Activated CD4-positive, CD25-positive, alpha-beta regulatory T cell (primary cell): ENCODE data around the gene SAMD13.

Source experiments
- DNase-seq, 4 experiments: peaks; one replicate each; lab custom pipeline; 2025; lab: John Stamatoyannopoulos, UW

SAMD13 gene, protein sequence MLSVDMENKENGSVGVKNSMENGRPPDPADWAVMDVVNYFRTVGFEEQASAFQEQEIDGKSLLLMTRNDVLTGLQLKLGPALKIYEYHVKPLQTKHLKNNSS

GRCh38 chr1:84301004-84301784 lies at the start of gene SAMD13:
Gene SAMD13, plus strand, starts transcription at chr1:84301708. Its CDS starts 1,527 bp downstream, at chr1:84303235.
- no peak for DNase-seq

GRCh38 chr1:84253036-84253435 lies 48.5 kb upstream of the SAMD13 start:
- no peak for DNase-seq

GRCh38 chr1:84253891-84254290 lies 47.6 kb upstream of the SAMD13 start:
- DNase-seq, result no peak

GRCh38 chr1:84254703-84255238 lies 46.7 kb upstream of the SAMD13 start:
- no peak for DNase-seq

DNA sequence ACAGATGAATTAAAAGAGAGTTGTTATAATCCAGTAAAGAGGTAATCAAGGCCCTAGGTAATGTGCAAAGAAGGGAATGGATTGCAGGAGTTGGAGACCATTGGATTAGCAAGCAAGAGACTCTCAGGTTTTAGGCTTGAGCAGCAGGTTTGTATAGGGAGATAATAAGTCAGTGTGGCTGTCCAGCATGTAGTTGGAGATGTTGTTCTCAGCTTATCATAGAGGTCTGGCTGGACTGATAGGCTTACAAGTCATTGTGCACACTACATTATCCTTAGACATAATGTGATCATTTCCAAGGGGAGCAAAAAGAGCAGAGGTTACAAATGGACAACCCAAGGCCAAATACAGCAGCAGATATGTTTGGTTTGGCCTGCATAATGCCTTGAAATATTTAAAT lies 45.9 kb upstream of the SAMD13 start:
- DNase-seq, result no peak

GRCh38 chr1:84257617-84258016 lies 43.9 kb upstream of the SAMD13 start:
- DNase-seq, result no peak

GRCh38 chr1:84259376-84259775 lies 42.1 kb upstream of the SAMD13 start:
- DNase-seq, result no peak

GRCh38 chr1:84259989-84260388 lies 41.5 kb upstream of the SAMD13 start:
- DNase-seq, result no peak

GRCh38 chr1:84260852-84261518 lies 40.5 kb upstream of the SAMD13 start:
- no peak for DNase-seq

- DNase-seq, result no peak
Observed at GRCh38 chr1:84264961-84265360, 36.5 kb upstream of the SAMD13 start.

GRCh38 chr1:84265867-84266266 lies 35.6 kb upstream of the SAMD13 start:
- no peak for DNase-seq

DNA sequence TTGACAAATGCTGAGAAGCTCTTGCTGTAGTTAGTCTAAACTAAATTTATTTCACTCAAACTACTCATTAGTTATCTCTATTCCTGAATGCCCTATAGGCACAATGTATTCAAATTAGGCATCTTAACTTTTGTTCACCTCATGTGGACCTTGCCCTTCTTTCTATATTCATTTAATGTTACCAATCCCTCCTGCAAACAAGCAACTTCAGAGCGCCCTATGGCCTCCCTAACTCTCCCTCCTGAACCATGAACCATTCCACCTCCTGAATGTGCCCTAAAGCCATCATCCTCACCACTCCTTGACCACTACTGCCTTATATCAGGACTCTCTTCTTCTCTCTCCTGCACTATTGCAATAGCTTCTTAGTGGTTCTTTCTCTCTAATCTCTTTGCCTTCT lies 34.8 kb upstream of the SAMD13 start:
- DNase-seq, result no peak

GRCh38 chr1:84267476-84267875 lies 34.0 kb upstream of the SAMD13 start:
- DNase-seq, result no peak

DNA sequence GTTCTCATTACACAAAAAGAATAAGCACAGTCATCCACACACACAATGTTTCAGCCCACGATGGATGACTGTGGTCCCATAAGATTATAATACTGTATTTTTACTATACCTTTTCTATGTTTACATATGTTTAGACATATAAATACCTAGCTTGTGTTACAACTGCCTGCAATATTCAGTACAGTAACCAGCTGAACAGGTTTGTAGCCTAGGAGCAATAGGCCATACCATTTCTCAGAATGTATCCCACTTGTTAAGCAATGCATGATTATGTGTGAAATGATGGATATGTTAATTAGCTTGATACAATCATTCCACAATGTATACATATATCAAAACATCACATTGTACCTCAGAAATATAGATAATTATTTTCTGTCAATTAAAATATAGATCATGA lies 33.2 kb upstream of the SAMD13 start:
- no peak for DNase-seq

GRCh38 chr1:84269306-84269705 lies 32.2 kb upstream of the SAMD13 start:
- no peak for DNase-seq

- no peak for DNase-seq
Observed at GRCh38 chr1:84271441-84272151, 29.9 kb upstream of the SAMD13 start.

DNA sequence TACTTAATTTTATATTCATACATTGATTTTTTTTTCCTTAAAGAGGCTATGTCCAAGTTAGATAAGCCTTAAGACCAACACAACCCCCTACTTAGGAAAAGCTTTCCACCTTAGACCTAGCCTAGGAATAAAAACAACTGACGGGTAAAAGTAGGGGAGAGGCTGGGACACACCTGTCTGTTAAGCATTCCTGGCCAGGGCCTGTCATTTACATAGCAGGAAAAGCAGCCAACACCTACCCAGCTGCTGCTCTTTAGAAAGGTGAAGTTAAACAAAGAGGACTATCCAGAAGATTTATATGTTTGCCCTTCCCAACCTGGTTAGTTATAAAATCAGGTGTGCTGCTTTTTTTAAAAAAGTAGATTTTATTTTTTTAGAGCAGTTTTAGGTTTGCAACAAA lies 29.1 kb upstream of the SAMD13 start:
- no peak for DNase-seq

DNA sequence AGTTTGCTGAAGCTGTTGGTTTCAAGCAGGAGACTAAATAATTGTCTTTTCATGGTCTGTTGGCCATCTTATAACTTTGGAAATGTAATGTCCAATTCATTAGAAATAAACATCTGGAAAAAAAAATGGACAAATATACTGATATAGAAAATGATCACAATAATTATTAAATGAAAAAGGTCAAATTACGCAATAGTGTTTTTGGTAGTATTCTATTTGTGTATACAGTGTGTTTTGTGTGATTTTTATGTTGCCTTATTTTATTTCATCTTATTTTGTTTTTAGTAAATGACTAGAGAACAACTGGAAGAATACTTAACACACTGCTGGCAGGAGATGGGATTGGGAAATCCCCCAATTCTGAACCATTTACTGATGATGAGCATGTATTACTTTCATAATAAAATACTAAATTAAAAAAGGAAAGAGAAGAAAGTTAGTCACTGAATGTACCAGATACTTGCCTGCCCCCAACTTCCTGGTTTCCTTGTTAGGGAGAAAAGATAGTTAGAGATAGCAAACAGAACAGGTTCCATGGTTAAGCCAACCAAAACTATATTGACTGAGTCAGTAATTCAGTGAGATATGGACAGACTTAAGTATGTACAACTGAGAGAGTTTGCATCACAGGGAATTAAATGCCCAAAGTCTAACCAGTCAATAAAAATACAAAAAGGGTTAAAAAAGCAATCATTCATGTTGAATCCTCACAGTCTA lies 24.0 kb upstream of the SAMD13 start:
- DNase-seq, result no peak

- no peak for DNase-seq
Observed at GRCh38 chr1:84278905-84279304, 22.6 kb upstream of the SAMD13 start.

DNA sequence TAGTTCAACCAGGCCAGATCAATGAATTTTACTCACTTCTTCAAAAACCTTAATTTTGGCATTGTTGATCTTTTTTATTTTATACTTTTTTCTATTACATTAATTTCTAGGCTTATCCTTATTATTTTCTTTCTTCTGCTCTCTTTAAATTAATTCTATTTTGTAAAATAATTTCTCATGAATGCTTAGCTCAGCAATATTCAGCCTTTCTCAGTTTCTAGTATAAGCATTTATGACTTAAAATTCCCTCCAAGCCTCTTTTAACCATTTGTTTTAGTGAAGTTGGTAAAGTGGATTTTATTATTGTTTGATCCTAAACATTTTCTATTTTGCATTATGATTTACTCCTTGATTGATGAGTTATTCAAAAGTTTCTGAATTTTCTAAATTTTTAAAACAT lies 20.6 kb upstream of the SAMD13 start:
- DNase-seq, result no peak

- DNase-seq, result no peak
Observed at GRCh38 chr1:84282780-84283333, 18.7 kb upstream of the SAMD13 start.

- no peak for DNase-seq
Observed at GRCh38 chr1:84283381-84283780, 18.1 kb upstream of the SAMD13 start.
